ENCODE results near the gene ZDHHC14.

- TF ChIP-seq CTCF (IDR thresholded peaks at IDR 0.05; ENCODE audit: low read depth, low read length) = no peak
- TF ChIP-seq POLR2A (IDR thresholded peaks at IDR 0.05; ENCODE audit: extremely low read depth, insufficient read length) = no peak
- TF ChIP-seq MAX (IDR thresholded peaks at IDR 0.05; ENCODE audit: low read depth, low read length) = no peak
Observed at GRCh38 chr6:157596461-157596860, 215.5 kb downstream of the ZDHHC14 start.

Measured in NB4 (cell line).